ENCODE data around the gene OSTN.

GRCh38 chr3:191280882-191281281, 81.8 kb downstream of the OSTN start:
- TF ChIP-seq EZH2phosphoT487 (IDR thresholded peaks at IDR 0.05; ENCODE audit: borderline replicate concordance, low read length), result no peak
- TF ChIP-seq EZH2 (IDR thresholded peaks at IDR 0.05; ENCODE audit: low read length, unreplicated experiment), result no peak
- no peak for TF ChIP-seq CTCF (conservative IDR thresholded peaks at IDR 0.05; ENCODE audit: low read depth, low read length)

Data from PC-3 (cell line).